ENCODE data around the gene NNAT.
A peak's percentile ranks its signal among the peaks of the same experiment; 100 is the strongest.
"Not testable (repeated sequence)": the region's sequence is repeated elsewhere in the genome, so short reads cannot be mapped to it uniquely, and the experiment has no call there.

Gene NNAT

DNA sequence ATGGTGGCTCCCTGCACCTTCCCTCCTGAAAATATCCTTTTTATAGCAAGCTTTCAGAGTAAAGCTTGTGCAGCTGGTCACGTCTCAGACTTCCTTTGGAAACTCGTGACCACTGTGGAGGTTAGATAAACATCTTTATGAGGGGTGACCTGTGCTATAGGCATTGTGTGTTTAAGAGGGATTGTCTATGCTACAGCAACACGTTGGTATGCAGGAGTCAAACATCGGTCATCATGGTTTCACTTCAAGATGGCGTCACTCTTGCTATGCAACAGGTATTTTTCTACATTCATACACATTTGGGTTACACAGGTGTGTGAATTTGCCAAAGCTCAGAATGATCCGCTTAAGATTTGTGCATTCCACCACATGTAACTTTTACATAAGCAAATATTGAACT, 21.2 kb downstream of the NNAT start:
- DNase-seq = no peak

DNA sequence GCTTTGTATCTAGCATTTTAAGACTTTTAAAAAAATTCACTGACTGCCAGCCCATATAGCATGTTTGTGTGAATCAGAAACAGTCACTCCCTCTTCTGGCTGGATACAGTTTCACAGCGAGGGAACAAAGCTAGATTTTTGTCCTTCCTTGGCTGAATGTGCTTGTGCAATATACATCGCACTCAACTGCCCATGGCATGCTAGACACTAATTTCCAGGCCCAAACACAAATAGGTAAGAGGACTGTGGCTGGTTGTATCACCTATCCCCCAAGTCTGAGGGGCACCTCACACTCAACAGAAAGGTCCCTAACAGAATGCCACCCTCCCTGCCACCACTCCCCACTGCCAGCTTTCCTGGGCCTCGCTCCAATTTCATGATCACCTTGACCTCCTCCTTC, 22.8 kb downstream of the NNAT start:
- DNase-seq = no peak

DNA sequence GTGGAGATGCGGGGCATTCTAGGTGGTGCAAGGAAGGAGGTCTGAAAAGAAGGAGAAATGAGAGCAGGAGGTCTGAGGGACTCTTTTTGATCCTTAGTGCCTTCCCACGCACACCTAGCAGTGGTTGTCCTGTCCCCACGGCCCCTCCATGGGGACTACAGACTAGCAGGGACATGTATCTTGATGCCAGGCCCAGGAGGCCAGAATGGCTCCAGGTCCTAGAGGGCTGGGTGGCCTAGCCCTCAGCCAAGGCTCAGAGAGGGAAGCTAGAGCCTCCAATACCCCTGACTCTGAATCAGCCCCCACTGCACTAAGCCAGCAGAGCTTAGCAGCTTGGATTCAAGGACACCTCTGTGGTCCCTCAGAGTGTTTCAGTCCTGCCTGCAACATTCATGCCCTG, 23.3 kb downstream of the NNAT start:
- DNase-seq = no peak

DNA sequence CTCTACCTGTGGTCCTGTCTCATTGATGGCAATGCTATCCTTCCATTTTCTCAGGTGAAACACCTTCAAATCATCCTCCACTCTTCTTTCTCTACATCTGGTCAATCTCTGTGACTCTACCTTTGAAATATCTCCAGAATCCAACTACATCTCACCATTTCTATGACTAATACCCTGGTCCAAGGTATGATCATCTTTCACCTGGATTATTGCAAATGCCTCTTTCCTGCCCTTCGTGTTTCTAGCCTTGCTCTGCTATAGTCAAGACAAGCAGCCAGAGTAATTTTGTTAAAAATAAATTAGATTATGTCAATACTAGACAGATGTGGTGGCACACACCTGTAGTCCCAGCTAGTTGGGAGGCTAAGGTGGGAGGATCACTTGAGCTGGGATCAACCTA, 24.5 kb downstream of the NNAT start:
- DNase-seq = no peak

DNA sequence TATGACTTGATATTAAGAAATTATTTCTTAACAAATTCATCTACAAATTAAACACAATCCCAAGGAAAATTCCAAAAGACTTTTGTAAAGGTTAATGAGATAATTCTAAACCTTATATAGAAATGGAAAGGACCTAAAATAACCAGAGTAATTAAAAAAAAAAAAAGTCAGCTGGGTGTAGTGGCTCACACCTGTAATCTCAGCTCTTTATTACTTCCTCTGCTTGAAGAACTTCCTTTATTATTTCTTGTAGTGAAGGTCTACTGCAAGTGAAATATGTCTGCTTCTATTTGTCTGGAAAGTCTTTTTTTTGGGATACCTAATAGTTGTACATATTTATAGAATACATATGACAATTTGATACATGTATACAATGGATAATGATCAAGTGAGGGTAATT, 26.9 kb downstream of the NNAT start:
- DNase-seq = no peak

DNA sequence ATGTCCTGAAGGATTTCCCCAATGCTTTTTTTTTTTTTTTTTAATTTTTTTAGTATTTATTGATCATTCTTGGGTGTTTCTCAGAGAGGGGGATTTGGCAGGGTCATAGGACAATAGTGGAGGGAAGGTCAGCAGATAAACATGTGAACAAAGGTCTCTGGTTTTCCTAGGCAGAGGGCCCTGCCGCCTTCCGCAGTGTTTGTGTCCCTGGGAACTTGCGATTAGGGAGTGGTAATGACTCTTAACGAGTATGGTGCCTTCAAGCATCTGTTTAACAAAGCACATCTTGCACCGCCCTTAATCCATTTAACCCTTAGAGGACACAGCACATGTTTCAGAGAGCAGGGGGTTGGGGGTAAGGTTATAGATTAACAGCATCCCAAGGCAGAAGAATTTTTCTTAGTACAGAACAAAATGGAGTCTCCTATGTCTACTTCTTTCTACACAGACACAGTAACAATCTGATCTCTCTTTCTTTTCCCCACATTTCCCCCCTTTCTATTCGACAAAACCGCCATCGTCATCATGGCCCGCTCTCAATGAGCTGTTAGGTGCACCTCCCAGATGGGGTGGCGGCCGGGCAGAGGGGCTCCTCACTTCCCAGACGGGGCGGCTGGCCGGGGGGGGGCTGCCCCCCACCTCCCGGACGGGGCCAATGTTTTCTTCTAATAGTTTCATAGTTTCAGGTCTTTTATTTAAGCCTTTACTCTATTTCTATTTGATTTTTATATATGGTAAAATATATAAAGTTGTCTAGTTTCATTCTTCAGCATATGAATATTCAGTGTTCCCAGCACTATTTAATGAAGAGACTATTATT, 29.3 kb downstream of the NNAT start:
- not testable (repeated sequence) for DNase-seq

DNA sequence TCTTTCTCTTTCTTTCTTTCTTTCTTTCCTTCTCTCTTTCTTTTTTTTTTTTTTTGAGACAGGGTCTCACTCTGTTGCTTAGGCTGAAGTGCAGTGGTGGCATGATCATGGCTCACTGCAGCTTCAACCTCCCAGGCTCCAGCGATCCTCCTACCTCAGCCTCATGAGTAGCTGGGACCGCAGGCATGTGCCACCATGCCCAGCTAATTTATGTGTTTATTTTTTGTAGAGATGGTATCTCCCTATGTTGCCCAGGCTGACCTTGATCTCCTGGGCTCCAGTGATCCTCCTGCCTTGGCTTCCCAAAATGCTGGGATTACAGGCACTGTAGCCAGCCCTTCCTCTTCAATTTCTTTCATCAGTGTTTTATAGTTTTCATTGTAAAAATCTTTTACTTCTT, 30.6 kb downstream of the NNAT start:
- DNase-seq = not testable (repeated sequence)

DNA sequence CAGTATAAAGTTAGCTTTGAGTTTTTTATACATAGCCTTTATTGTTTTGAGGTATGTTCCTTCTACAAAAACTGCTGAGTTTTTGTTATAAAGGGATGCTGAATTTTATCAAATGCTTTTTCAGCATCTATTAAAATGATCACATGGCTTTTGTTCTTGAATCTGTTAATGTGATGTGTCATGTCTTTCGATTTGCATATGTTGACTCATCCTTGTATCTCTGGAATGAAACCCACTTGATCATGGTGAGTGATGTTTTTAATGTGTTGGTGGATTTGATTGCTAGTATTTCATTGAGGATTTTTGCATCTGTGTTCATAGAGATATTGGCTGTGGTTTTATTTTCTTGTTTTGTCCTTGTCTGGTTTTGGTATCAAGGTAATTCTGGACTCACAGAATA, 31.4 kb downstream of the NNAT start:
- DNase-seq = no peak

DNA sequence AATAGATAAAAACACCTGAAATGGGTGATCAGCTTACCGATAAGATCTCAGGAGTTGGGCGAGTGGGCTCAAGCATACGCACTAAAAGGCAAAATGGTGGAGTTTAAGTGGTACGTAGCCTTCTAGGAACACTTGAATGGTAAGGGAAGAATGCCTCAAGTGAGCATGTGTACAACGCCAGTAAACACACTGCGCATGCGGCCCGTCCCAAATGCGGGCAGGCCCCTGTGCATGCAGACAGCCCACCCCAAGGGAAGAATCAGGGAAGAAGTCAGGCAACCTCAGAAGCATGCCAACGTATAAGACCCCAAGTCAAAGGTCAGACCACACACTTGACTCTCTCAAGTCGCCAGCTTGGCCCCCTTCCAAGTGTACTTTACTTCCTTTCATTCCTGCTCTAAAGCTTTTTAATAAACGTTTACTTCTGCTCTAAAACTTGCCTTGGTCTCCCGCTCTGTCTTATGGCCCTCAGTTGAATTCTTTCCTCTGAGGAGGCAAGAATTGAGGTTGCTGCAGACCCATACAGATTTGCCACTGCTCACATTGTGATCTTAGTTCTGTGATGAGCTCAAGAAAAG, 33.8 kb downstream of the NNAT start:
- DNase-seq = not testable (repeated sequence)

DNA sequence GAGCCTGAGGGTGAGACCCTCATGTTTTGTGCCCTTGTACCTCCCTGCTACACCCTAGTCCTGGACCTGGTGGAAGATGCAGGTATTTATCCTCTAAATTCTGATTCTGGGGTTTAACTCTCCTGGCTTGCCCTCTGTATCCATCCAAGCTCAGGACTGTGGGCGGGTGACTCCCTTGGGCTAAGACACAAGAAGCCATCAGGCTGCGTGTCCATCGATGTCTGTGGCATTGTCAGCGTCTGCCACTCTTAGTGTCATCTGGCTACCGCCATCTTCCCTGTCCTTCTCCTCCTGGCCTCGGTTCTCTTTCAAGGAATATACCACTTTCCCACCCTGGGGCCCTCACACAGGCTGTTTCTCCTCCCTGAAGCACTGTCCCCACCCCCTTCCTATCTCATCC, 35.5 kb downstream of the NNAT start:
- DNase-seq = no peak

DNA sequence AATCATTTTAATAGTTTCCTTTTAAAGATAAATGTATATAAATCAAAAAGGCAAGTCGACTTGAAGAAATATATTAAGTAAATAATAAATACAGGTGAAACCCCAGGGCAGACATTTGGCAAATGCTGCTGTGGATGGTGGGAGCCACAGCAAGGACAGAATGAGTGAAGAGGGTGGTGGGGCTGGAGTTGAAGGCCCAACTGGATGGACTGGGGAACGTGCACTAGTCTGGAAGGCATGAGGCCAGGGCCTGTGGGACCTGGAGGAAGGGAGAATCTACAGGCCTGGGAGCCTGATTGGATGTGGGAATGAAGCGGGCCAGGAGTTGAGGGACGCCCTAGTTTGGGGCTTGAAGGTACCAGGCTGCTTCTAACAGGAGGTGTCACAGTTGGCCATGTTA, 37.3 kb downstream of the NNAT start:
- no peak for DNase-seq

DNA sequence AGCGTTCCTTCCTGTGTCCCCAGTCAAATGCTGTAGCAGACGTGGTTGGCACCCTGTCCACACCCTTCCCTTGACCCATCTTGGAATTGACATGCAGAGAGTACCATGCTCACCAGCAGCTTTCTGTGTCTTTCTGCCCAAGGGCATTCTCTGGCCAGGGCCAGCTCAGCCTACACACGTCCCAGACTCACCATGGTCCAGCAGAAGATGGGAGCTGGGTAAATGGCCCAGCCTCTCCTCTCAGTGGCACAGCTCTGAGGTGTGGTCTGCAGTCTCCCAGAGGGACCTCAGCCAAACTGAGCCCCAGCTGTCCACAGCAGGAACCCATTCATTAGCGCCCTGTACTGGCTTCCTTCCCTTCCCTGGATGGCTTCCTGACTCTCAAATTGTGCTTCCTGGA, 37.7 kb downstream of the NNAT start:
- no peak for DNase-seq

DNA sequence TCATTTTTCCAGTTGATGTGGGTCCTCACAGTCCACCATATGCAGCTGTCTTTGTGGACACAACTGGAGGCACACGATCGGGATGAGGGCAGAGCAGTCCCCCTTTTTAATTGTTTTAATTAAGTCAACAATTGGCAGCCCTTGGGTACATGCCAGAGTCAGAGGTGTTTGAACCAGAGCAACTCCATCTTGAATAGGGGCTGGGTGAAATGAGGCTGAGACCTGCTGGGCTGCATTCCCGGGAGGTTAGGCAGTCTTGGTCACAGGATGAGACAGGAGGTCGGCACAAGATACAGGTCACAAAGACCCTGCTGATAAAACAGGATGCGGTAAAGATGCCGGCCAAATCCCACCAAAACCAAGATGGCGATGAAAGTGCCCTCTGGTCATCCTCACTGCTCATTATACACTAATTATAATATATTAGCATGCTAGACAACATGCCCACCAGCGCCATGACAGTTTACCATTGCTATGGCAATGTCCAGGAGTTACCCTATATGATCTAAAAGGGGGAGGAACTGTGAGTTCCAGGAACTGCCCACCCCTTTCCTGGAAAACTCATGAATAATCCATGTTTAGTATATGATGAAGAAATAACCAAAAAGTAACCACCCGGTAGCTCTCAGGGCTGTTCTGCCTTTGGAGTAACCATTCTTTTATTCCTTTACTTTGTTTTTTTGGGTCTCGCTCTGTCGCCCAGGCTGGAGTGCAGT, 38.4 kb downstream of the NNAT start:
- no peak for DNase-seq

DNA sequence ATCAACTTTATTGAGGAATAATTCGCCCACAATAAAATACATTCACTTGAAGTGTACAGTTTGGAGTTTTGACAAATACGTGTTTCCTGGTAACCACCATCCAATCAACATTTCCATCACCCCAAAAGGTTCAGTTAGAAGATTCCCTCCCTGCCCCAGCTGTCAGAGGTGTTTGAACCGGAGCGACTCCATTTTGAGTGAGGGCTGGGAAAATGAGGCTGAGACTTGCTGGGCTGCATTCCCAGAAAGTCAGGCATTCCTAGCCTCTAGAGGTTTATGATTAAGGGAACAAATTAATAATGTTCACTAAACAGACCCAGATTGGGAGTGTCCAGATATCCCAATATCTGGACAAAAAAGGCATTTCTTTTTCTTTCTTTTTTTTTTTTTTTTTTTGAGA, 39.6 kb downstream of the NNAT start:
- no peak for DNase-seq

DNA sequence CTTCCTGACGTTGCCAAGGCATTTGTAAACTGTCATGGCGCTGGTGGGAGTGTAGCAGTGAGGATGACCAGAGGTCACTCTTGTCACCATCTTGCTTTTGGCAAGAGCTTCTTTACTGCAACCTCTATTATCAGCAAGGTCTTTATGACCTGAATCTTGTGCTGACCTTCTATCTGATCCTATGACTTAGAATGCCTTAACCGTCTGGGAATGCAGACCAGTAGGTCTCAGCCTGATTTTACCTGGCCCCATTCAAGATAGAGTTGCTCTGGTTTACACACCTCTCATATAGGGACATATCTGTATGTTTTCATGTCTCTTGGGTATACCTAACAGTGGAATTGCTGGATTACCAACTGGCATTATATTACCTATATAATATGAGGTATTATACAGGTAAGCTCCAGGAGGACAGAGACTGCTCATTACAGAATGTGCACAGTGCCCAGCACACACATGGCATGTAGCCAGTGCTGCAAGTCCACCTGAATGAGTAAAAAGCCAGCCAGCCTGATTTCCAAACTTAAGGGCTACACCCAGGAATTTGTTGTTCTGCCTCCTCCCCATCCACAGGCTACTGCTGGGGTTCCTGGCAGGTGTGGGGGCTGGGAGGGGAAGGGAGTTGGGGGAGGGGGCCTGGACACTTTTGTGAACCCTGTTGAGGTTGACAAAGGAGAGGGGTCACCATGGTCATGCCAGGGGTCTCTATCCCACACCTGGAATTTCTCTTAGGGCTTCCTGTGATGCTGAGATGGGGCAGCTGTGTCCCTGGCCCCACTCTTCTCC, 41.8 kb downstream of the NNAT start:
- DNase-seq = no peak

DNA sequence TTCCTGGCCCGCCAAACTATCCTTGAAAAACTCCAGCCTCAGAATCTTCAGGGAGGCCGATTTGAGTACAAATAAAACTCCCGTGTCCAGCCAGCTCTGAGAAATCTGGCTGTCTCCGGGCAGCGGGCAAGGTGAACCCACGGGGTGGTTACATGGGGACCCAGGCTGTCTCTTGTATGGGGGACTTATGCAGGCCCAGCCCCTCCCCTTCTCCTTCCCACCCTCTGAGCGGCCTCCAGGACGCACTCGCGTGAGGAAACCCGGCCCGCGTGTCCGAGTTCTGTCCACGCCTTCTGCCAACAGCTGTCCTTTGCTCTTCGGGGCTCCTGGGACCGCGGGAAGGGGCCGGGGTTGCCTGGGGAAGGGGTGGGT, 43.0 kb downstream of the NNAT start:
- no peak for DNase-seq

DNA sequence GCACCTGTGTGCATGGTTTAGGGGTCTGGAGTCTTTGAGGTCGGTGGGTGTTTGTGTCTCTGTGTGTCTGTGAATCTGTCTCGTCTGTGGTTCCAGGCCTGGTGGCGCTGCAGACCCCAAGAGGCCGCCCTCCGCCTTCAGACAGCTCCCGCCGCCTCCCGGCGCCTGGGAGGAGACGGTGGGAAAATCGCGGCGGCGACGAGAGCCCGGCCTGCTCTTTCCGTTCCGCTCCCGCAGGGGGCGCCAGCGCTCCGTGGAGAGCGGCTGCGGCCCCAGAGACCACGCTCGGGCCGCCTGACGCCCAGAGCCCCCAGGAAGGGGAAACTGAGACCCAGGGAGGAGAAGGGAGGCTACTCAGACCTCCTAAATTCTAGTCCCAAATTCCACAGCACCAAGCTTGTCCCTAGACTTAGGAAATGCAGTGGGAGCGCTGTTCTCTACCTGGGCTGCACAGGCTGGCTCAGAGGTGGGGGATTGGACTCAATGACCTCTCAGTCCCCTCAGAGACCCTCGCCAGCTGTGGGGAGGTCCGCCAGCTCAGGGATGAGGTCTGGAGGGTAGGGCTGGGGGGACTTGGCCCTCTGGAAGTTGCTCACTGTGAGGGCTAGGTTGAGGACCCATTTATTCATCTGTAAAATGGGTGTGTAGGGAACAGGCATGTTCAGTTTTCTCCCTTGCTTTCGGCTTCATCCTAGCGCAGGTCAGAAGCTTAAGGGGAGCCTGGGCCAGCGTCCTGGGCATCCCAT, 43.5 kb downstream of the NNAT start:
- DNase-seq = peak; percentile 95

DNA sequence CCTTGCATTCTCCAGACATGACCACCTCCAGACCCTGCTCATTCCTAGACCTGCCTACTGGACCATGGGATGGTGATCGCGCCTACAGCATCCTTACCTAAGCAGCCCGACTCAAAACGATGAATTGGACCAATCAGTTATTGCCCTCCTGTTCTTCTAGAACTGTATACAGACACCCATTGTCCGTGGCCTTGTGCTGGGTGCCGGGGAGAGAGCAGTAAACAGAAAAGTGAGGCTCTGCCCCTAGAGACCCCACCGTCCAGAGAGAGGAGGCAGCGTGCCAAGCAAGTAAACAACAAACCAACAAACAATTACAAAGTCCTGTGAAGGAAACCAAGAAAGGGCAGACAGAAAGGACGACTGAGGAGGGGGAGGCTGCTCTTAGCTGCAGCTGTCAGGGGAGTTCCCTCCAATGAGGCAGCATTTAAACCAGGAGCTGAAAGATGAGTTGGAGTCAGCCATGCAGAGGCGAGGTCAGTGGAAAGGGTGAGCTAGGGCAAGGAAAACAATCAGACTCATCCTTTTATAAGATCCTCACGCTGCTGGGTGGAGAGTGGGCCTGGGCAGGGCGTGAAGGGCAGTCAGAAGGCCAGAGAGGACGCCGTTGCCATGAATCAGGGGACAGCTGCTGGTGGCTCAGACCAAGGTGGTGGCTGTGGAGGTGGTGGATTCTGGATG, 44.2 kb downstream of the NNAT start:
- peak; percentile 74 for DNase-seq

DNA sequence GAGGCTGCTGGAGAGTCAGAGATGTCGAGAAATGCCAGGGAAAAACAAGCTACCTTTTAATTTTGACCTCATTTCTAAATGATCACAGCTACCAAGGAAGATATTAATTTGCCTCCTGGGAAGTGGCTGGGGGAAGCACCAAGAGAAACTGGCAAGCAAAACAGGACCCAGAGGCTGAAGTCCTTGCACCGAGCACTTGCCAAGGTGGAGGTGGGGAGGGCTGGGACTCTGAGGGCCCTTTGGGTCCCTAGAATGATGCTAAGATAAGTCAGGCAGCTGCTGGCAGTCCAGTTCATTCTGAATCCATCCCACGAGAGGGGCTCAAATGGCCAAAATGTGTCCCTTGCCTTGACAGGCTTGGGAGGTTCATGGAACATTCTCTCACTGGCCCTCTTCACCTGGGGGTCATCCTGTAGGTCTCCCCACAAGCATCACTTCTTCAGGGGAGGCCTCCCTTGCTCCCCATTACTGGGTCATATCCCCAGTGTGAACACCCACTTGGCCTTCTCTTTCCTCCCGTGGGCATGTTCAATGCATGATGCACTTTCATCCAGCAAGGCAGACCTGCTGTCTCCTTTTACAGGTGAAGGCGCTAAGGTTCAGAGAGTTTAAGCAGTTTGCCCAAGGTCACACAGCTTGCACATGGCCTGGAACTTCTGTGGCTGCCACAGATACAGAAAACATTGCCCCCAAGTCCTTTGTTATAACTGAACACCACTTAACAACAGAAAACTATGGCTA, 45.7 kb downstream of the NNAT start:
- peak; percentile 16 for DNase-seq

DNA sequence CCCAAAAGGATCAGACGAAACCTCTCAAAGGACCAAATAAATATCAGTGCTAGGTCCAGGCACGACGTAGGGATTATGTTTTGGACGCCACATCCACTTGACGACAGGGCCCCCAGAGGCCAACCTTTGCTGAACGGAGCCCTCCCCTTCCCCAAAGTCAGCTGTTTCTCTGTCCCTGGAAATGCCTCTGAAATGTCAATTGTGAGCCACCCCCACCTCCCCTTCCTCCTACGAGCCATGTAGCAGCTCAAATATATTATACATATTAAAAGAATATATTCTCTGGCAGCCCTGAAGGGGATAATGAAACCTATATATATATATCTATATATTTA, 46.2 kb downstream of the NNAT start:
- DNase-seq = peak; percentile 30

All from retina (tissue), 1 donor.